NCI-H345 (cell line): ENCODE results near the gene CYP20A1.
"Not testable (repeated sequence)": the region's sequence is repeated elsewhere in the genome, so short reads cannot be mapped to it uniquely, and the experiment has no call there.

Experiments used
- DNase-seq: peaks from one replicate; lab custom pipeline; 2025; lab: John Stamatoyannopoulos, UW

Gene CYP20A1

DNA sequence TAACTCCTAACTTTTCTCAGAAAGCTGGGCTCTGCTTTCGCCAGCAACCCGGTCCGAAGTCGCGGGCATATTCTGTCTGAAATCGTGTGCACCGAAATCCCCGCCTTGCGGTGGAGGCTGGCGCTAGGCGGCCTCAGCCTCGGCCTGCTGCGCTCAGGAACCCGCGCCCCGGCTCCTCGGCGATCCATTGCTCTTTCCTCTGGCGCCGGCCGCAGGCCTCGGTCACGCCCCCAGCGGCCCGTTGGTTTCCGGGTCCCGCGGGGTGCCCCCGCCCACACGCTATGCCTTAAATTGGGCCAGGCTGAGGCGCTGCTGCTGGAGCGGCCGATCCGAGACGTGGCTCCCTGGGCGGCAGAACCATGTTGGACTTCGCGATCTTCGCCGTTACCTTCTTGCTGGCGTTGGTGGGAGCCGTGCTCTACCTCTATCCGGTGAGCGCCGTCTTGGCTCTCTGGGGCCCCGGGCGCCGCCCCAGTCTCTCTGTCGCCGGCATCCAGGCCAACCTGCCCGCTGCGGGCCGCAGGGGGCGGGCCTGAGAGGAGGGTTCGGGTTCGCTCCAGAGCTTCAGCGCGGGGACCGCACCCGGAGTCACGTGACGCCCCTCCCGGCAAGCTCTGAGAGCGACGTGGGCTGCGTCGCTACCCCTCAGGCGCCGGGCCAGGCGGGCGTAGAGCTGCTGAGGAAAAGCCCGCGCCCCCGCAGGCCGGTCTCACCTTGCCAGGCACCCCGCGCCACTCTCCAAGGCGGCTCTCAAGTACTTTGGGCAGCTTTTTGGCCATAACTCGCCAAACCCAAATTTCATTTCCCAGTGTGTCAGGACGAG, at the start of gene CYP20A1:
Gene CYP20A1 (plus strand): TSS at position 315 of the 823 bp plus-strand sequence. CDS start 45 bp downstream, at position 360.
- peak; percentile 96 for DNase-seq

DNA sequence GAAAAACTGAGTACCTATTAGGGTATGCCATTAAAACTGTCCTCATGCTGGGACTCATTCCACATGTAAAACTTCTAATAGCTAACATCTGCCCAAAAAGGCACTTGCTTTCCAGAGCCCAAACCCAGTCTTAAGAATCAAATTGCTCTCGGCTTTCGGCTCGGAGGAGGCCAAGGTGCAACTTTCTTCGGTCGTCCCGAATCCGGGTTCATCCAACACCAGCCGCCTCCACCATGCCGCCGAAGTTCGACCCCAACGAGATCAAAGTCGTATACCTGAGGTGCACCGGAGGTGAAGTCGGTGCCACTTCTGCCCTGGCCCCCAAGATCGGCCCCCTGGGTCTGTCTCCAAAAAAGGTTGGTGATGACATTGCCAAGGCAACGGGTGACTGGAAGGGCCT, 48.3 kb upstream of the CYP20A1 start:
- not testable (repeated sequence) for DNase-seq

- DNase-seq = not testable (repeated sequence)
These were observed 47.8 kb upstream of the CYP20A1 start for GRCh38 chr2:203191026-203191425.

DNA sequence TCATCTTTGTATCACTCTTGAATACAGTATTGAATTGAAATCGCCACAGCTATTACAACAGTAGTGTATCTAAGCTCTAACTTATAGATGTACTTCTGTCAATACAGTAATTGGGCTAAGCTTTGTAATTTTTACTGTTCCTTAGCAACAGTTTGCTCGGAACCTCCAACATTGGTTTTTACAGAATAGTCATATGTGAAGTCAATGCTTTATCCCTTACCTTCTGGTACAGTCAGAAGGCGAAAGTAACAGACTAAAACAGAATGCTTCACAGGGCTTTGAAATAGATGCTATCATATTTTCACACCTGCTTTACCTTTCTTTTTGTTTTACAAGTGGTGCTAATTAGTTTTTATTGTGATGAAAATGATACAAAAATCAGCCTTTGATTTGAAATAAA, 46.9 kb upstream of the CYP20A1 start:
- no peak for DNase-seq

DNA sequence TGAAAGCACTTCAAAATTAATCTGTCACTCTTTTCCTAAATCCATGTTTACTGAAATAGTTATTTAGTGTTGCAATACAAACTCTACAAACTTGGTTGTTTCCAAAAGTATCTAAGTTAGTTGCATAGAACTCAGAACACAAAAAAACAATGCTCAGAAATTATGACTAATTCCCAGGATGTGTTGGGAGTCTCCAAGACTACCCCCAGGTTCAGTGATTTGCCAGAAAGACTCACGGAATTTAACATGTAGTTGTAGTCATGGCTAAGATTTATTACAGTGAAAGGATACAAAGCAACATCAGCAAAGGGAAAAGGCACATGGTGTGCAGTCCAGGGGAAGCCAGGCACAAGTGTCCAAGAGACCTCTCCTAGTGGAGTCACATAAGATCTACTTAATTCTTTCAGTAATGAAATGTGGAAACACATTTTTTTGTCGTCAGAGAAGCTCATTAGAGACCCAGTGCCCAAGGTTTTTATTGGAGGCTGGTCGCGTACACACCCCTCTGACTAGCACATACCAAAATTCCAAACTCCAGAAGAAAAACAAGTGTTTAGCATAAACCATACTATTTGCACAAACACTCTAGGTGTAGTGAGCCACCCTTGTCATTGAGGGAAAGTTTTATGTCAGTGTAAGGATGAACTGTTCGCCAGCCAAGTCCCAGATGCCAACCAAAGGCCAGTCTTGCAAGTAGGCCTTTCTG, 43.3 kb upstream of the CYP20A1 start:
- DNase-seq = no peak

GRCh38 chr2:203200866-203201265, 38.0 kb upstream of the CYP20A1 start:
- no peak for DNase-seq

DNA sequence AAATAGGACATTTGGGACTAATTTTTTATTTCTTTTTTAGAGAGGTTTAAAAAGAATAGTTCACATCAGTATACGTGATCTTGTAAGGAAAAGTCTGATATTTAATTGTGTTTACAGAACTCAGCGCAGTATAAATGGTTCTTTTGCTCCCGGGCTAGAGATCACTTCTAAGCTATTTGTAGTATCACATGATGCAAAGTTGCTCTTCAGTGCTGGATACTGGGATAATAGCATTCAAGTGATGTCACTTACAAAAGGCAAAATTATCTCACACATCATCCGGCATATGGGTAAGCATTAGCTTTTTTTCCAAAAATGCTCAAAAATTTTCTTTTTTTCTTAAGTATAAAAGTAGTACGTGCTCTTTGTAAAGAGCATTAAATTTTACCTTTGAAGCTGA, 37.4 kb upstream of the CYP20A1 start:
- DNase-seq = no peak

GRCh38 chr2:203209538-203209937, 29.3 kb upstream of the CYP20A1 start:
- DNase-seq = no peak

- DNase-seq = peak; percentile 27
These were observed 13.3 kb upstream of the CYP20A1 start for GRCh38 chr2:203225423-203226039.

GRCh38 chr2:203229674-203230073, 9.1 kb upstream of the CYP20A1 start:
- not testable (repeated sequence) for DNase-seq

DNA sequence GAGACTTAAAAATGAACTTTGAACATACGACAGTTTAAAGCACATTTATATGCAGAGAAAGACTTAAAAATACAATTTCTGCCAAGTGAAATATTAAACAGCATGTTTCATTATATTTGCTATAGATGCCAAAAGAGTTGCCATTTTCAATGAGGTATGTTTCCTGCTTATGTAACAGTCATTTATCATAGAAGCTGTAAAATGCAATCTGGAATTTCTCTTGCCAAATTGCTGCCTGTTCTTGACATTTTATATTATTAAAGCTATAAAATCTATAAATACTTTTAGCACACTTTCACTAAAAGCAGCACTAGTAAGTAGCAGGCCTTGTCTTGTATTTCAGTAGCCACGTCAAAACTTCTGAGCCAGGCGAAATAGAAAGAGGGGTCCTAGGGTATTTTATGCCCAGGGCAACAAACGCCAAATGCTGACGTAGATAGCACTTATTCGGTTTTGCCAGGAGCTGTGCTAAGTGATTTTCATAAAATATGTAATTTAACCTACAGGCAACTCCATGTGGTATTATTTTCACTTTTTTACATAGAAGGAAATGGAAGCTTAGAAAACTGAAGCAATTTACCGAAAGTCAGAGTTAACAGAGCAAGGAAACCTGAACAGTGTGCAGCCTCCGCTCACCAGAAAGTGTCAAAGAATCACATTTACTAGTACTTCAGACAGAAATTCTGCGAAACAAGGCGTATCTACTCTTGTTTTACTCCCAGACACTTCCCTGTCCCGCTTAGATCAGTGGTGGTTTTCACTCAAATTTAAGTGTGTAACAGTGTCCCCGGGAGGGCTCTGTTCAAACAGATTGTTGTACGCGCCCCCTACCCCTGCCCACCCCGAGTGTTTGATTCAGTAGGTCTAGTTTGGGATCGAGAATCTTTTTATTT, 1.2 kb upstream of the CYP20A1 start:
- DNase-seq = no peak

DNA sequence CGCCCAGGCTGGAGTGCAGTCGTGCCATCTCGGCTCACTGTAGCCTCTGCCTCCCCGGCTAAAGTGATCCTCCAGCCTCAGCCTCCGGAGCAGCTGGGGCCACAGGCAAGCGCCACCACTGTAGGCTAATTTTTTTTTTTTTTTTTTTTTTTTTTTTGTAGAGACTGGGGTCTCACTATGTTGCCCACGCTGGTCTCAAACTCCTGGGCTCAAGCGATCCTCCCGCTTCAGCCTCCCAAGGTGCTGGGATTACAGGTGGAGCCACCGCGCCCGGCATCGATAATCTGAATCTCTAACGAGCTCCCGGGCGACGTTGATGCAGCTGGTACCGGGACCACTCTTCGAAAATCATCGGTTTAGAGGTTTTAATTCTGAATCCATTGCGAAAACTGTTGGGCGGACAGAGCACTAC, 520 bp upstream of the CYP20A1 start:
- peak; percentile 21 for DNase-seq

DNA sequence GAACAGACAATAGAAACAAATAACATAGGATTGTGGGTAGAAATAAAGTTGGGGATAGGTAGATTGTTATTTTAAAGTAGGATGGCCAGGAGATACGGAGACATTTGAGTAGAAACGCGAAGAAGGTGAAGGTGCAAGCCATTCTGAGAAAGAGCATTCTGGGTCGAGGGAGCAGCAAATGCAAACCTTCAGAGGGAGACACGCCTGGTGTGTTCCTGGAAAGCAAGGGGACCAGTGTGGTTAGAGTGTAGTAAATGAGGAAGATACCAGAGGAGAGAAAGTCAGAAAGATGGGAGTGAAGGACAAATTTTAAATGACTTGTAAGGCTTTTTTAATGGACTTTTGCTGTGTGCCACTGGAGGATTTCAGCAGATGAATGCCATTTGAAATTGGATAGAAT, 1.7 kb downstream of the CYP20A1 start:
- no peak for DNase-seq

DNA sequence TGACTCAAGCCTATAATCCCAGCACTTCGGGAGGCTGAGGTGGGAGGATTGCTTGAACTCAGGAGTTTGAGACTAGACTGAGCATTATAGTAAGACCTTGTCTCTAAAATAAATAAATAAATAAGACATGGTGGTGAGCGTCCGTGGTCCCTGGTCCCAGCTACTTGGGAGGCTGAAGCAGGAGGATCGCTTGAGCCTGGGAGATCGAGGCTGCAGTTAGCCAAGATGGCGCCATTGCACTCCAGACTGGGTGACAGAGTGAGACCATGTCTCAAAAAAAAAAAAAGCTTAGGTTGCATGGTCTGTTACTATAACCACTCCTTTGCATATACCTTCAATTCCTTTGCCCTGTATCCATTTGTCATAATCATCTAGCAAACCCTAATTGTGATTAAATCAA, 3.7 kb downstream of the CYP20A1 start:
- no peak for DNase-seq

DNA sequence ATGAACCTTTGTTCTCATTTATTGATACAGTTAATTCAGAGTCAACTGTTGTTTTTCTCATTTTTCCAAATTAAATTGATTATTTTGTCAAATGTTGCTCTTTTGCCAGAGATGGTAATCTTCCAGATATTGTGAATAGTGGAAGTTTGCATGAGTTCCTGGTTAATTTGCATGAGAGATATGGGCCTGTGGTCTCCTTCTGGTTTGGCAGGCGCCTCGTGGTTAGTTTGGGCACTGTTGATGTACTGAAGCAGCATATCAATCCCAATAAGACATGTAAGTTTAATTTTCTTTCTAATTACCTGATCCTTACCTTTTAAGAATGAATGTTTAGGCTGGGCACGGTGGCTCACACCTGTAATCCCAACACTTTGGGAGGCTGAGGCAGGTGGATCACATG, 7.8 kb downstream of the CYP20A1 start:
- no peak for DNase-seq

GRCh38 chr2:203252818-203253217, 14.0 kb downstream of the CYP20A1 start:
- no peak for DNase-seq

DNA sequence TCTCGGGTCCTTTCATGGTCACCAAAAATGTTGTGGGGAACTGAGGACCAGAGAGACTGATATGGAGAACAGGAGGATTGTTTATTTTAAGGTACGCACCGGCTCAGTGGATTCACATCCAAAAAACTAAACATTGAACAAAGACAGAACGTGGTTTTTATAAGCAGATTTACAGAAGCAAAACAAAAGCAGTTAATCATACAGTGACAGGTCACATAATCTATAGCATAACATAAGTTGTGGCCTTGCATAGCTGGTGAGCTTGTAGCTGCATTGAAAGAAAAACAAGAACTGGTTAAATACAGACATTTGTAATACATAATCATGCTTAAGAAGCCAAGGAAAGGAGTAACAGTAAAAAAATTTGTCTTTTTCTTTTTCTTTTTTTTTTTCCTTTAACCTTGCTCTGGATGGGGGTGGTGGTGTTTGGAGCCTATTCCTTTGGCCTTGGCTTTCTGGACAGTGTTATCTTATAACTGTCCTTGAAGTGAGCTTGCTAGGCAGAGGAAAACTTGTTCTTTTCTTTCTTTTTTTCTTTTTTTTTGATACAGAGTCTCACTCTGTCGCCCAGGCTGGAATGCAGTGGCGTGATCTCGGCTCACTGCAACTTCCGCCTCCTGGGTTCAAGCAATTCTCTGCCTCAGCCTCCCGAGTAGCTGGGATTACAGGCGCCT, 14.7 kb downstream of the CYP20A1 start:
- not testable (repeated sequence) for DNase-seq

- DNase-seq = no peak
These were observed 22.7 kb downstream of the CYP20A1 start for GRCh38 chr2:203261326-203262159.

DNA sequence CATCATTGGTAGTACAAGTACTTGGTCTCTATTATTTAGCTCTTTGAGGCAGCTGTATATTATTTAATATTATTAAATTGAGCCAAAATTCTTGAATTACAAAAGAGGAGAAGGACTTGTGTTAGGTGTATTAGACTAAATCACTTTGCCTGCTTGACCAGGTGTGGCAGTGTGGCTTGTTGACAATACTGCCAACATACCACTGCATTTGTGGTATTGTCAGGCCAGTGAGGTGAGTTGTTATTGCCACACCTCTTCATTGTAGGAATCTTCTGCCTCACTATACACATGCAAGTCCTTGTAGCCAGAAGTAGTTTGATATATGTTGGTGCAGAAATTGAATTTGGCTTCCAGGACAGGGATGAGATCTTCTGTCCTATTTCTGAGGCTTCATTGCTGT, 40.5 kb downstream of the CYP20A1 start:
- DNase-seq = no peak

- no peak for DNase-seq
These were observed 41.7 kb downstream of the CYP20A1 start for GRCh38 chr2:203280428-203281064.
